NCI-H524 (cell line): Measurements from ENCODE around the gene ZMYND8.
"Not testable (repeated sequence)": the region's sequence is repeated elsewhere in the genome, so short reads cannot be mapped to it uniquely, and the experiment has no call there.

Source experiments
- DNase-seq, 2 experiments: peaks; one replicate each; lab custom pipeline; 2025; lab: John Stamatoyannopoulos, UW

Gene ZMYND8

DNA sequence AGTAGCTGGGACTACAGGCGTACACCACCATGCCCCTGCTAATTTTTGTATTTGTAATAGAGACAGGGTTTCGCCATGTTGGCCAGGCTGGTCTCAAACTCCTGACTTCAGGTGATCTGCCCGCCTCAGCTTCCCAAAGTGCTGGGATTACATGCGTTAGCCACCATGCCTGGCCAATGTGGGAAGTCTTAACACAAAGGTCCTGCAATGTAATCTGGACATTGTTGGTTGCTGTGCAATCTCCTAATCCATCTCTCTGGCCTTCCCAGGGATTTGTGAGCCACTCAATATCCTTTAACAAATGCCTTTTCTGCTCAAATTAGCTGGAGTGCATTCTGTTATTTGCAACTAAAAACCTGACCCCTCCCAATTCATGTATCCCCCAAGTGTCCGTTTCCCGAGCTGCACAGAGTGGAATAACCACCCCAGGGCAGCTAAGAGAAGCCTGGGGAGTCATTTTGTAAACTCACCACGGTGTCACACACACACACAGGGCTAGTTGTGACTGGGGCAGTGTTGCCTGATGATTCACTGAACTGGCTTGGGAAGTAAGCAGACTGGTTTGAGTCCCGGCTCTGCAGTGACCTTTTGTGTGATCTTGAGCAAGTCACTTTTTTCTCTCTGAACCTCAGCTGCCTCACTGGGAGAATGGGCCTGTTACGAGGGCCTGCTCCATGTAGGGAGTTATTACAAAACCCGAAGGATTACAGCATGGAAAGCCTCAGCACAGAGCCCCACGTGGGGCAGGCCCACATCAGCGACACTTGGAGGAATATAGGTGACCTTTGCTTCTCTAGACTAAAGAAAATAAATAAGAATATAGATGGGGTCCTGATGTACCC, 152.3 kb downstream of the ZMYND8 start:
- DNase-seq, result no peak

DNA sequence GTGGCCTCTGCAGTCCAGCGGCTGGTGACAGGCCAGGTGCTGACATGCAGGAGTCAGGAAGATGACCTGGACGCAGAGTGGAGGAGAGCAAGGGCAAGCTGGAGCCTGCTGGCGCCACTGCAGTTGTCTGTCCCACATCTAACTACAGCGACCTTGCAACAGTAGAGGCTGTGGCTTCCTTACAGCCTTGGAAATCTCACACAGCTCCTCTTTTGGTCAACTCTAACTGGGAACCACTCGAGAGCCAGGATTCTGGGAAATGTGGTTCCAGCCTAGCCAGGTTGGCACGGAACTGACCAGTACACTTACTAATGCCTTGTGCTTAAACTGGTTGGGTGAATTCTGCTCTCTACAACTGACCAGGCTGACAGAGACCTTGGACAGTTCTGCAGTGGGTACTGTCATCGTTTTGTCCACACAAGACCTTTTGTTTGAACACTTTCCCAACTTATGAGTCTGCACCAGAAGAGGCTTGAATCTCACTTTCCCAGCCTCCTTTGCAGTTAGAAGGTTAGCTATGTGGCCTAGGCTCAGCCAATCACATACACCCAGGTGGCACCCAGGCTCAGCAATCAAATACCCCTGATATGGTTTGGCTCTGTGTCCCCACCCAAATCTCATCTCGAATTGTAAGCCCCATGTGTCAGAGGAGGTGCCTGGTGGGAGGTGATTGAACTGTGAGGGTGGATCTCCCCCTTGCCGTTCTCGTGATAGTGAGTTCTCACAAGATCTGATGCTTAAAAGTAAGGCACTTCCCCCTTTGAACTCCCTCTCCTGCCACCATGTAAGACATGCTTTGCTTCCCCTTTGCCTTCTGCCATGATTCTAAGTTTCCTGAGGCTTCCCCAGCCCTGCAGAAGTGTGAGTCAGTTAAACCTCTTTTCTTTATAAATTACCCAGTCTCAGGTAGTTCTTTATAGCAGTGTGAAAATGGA, 153.5 kb downstream of the ZMYND8 start:
- no peak for DNase-seq

DNA sequence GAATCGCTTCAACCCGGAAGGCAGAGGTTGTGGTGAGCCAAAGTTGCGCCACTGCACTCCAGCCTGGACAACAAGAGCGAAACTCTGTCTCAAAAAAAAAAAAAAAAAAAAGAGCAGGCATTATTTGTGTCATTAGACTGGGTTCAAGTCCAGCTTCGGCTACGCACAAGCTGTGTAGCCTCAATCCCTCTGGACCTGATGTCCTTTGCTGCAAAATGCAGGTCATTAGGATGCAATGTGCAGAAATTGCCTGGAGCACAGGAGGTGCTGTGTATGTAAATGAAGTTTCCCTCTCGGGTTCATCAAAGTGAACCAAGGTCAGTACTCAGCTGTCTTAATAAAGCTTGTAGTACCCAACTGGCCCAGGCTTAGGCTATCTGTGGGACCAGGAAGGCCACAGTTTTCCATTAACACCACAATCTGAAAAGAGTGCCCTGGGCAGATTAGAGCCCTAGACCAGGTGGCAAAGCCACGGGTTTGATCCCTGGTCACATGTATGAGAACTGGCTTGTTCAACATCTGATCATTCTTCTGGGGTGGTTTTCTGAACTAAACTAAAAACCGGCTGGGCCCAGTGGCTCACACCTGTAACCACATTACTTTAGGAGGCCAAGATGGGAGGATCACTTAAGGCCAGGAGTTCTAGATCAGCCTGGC, 155.3 kb downstream of the ZMYND8 start:
- DNase-seq, result no peak

DNA sequence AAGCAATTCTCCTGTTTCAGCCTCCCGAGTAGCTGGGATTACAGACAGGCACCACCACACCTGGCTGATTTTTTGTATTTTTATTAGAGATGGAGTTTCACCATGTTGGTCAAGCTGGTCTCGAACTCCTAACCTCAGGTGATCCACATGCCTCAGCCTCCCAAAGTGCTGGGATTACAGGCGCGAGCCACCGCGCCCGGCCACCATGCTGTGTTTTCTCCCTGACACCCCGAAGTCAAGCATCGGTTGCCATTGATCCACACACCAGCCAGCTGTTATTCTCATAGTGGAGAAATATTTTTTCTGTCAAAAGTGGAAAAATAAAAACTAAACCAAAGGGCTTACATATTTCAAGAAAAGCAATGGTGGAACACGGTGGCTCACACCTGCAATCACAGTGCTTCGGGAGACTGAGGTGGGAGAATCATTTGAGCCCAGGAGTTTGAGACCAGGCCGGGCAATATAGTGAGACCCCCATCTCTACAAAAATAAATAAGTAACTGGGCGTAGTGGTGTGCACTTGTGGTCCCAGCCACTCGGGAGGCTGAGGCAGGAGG, 157.4 kb downstream of the ZMYND8 start:
- DNase-seq, result no peak

DNA sequence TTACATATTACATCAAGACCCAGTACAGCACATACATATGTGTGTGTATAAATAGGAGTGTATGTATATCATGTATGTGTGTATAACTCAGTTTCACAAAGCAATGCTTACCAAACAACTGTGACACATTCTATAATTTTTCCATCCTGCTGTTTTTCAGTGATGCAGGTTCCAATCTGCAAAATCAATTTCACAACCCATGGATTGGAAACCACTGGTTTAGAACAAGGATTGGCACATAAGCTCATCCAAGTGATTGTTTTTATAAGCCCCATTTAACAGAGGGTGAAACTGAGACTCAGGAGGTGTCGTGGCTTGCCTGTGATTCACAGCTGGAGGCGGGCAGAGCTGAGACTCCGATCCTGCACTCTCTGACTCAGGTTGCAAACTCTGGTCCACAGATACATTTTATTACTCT, 158.2 kb downstream of the ZMYND8 start:
- DNase-seq, result no peak

DNA sequence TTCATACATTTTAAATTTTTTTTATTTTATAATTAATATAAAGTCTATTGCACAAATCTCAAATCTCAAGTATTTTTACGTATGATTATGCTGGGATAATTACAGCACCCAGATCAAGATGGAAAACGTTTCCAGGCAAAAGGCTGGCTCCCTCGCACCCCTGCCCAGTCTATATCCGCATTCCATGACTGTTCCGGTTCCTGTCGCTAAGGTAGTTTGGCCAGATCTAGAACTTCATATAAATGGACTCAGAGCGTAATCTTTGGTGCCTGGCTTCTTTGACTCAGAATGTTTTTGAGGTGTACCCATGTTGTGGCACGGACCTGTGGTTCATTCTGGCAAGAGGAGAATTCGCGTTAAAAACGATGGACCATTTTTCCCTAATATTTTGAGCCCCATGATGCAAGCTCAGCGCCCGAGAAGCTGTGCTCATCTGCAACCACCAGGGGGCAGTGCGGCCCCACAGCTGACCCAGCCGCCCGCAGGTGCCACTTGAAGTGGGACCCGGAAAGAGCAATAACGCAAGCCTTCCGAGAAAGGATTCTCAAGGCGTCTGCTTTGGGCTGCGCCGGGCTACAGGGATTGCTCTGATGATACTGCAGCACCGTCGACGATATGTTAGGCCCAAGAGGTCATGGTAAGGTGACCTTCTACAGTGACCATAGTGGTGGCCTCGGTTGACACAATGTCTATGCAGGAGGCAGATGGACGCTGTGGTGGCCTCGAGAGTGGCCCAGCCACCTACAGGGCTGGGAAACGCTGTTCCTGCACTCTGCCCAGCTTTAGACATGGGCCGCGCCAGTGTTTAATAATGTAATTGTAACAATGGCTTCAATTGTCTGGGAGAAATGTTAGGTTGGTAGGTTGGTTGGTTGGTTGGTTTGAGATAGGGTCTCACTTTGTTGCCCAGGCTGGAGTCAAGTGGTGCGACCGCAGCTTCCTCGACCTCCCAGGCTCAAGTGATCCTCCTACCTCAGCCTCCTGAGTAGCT, 160.1 kb downstream of the ZMYND8 start:
- peak; percentile 28 to 51 for DNase-seq

DNA sequence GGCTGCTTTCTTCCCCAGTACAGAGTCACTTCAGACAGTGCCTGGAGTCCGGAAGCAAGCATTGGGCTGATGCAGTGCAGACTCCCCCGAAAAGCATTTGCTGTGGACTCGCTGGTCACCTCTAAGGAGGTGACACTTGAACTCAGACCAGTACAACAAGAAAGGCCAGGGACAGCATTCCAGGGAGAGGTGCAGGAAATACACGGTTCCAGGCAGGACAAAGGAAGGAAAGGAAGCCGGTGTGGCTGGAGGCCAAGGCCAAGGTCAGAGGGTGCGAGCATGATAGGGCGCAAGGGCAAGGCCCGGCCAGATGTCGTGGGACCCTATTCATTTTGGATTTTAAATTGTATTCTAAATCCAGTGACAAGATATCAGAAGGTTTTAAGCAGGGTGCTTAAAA, 160.9 kb downstream of the ZMYND8 start:
- no peak for DNase-seq

DNA sequence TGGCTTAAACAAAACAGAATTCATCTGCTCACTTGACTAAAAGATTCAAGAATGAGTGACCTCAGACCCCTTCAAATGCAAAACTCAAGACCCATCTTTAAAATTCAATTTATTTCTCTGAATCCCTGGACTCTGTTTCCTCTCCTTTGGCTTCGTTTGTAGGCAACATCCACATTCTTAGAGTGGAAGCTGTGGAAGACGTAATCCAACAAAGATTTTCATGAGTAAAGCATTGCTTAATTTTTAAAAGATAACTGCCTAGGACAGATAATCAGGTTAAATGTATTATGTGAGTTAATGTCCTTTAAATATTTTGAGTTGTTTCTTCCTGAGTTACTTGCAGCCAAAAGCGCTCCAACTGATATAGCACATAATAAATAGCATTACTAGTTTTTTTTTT, 164.5 kb downstream of the ZMYND8 start:
- DNase-seq, result no peak

DNA sequence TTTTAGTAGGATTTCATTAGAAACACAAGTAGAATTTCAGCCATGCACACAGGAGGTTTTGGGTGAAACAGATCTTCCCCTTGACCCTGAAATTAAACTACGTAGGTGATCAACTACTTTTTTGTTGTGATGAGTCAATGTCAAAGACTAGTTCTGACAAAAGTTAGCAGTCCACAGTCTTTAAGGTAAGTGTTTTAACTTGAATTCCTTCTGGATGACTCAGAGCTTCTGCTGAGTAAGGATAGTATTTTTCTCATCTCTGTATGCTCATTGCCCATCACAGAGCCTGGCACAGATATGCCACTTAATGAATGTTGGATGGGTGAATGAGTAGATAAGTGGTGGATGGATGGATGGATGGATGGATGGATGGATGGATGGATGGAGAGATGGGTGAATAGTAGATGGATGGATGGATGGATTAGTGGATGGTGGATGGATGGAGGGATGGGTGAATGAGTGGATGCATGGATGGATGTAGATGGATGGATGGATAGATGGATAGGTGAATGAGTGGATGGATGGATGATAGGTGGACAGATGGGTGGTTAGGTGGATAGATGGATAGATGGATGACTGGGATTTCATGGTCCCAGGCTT, 165.3 kb downstream of the ZMYND8 start:
- DNase-seq, result no peak

DNA sequence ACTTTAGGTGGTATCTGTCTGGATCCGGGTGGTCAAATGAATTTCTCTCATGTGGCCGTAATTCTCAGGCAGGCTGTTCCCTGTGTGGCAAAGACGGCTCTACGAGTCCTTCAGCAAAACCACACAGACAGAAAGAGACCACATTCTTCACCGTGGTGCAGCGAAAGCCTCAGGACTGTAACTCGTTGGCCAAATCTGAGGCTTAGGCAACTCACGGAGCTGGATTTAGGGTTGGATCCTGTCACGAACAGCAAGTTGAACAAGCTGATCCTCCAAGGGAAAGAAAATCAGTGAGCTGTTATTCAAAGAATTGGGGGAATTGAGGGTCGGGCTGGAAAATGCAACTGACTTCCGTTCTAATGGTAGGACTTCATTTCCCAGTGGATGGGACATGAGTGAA, 167.4 kb downstream of the ZMYND8 start:
- no peak for DNase-seq

DNA sequence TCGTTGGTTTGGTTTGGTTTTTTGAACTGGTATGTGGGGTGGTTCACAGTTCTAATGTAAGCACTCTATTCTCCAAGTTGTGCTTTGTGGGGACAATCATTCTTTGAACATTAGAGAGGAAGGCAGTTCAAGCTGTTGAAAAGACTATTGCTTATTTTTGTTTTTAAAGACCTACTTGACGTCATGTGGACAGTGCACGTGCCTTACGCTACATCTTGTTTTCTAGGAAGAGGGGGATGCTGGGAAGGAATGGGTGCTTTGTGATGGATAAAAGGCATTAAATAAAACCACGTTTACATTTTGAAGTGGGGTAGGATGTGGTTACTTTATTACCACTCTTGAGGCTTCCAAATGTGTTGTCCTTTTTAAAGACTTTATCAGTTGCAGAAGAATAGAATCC, 168.0 kb downstream of the ZMYND8 start:
- DNase-seq, result no peak

DNA sequence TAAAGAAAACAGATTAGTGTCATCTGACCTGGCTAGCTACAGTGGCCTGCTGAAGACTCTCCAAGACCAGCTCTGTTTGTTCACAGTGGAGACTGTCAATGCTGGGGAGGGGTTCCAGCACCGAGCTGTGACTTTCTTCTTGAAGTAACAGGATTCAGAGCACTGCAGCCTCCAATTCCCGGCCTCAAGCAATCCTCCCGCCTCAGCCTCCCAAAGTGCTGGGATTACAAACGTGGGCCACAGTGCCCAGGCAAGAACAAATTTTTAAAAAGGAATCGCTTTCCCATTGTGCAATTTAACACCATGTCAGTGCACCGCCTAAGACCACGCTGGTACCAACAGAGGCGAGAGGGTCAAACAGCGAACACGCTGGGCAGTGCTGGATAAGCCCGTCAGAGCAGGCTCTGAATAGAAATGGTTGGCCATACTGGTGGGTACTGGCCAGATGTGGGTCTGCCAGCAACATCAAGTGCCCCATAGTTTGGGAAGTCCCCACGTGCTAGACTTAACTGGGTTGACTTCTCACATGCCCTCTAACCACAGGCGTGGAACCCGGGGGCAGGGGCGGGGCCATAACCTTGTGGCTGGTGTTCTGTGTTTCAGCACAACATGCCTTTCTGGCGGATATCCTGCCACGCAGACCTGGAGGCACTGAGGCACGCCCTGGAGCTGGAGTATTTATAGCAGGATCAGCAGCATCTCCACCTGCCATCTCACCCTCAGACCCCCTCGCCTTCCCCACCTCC, 168.9 kb downstream of the ZMYND8 start:
- no peak for DNase-seq

DNA sequence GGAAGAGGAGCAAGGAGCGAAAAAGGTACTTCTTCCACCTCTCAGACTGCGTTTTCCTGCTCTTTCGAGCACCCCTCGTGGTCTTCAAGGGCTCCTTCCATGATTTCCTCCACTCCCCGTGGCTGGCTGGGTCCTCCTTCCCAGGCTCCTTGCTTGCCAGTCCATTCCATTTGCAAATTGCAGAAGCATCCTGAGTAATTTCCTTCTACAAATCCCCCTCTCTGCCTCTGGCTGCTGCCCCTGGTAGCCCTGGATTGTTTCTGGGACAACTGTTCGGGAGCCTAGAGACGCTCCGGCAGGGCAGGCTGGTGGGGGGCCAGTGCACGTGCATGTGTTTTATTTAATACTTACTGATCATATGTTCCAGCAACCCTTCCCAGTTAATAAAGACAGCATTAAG, 173.1 kb downstream of the ZMYND8 start:
- no peak for DNase-seq

DNA sequence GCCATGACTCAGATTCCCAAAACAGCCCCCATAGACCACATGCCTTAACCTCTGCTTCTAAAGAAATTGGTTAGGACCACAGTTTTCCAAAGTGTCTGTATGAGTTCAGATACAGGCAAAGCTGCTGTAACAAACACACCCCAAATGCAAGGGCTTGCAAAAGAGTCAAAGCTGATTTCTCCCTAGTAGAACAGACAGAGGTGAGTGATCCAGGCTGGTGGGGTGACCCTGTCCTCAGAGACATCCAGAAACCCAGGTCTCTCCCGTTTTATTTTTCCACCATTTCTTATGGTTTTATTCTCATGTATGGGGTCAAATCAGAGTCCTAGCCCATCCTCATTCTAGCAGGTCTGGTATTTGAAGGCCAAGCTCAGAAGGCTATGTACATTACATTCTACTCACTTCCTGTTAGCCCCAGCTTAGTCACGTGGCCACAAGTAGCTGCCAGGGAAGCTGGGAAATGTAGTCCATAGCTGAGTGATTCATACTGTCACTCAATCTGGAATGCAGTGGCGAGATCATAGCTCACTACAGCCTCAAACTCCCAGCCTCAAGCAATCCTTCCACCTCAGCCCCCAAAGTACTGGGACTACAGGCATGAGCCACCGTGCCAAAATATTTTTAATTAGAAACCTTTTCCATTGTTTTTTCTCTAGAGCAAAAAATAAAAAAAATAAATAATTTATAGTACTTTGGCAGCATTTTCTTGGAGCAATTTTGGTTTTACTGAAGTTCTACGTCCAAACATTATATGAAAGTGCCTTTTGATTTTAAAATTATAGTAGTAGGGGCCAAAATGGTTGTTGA, 175.2 kb downstream of the ZMYND8 start:
- no peak for DNase-seq

DNA sequence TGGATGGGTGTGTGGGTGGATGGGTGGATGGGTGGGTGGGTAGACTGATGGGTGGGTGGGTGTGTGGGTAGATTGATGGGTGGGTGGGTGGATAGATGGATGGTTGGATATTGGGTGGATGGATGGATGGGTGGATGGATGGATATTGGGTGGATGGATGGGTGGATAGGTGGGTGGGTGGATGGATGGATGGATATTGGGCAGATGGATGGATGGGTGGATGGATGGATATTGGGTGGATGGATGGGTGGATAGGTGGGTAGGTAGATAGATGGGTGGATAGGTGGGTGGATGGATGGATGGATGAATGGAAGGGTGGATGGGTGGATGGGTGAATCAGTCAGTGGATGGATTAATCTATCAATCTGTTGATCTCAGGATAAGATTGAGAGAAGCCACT, 177.2 kb downstream of the ZMYND8 start:
- no peak for DNase-seq

DNA sequence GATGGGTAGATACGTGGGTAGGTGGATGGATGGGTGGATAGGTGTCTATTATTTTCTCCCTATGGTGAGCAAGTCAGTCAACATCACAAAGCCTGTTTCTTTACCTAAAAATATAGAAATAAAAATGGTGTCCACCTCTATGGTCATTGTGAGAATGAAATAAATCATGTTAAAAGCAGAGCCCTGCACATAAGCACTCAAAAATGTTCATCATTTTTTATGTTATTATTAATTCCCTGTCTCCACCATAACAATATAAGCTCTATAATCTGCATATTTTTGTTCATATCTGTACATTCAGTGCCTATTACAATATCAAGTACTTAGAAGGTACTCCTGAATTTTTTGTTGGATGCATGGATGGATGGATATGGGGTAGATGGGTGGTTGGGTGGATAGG, 177.6 kb downstream of the ZMYND8 start:
- DNase-seq, result no peak

DNA sequence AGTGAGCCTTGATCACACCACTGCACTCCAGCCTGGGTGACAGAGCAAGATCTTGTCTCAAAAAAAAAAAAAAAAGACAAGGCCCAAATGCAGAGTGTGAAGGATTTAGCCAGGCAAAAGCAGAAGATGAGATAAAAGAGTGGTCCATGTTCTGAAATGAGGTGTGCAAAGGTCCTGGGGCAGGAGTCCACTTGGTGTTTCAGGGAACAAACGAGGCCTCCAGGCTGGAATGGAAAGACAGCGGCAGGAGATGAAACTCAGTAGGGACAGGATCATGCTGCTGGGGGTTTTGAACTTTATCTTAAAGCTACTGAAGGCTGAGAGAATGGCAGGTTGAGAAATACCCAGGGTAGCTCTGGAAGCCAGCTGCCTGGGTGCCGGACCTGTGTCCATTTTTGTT, 178.2 kb downstream of the ZMYND8 start:
- no peak for DNase-seq

DNA sequence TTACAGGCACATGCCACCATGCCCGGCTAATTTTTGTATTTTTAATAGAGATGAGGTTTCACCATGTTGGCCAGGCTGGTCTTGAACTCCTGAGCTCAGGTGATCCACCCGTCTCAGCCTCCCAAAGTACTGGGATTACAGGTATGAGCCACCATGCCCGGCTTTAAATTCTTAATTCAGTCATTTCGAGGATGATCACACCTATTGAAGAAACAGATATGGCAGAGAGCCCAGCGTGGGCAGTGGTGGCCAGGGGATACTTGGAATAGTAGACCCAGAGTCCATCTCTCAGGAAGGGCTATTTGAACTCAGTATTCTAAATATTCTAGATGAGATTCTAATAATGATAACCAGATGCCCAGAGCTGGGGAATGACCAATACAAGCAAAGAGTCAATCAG, 180.3 kb downstream of the ZMYND8 start:
- not testable (repeated sequence) for DNase-seq

DNA sequence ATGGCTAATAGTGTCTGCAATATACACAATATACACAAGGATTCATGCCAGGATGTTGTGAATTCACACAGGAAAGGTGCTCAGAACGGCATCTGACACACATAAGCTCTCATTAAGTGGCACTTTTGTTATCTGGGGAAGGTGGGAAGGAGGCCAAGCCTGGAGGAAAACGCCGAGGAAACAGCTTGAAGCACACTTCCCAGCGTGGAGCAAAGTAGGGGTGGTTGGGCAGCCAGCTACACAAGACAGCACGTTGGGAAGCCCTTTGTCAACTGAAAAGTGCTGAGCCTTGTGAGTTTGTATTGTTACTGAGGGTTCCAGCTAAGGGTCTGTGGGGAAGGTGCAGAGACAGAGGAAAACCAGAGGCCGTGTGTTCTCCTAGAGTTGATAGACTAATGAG, 181.0 kb downstream of the ZMYND8 start:
- DNase-seq, result no peak
